Bone marrow (tissue), 2 donors: ENCODE data around the gene TIMM23B.
"Not testable (repeated sequence)": the region's sequence is repeated elsewhere in the genome, so short reads cannot be mapped to it uniquely, and the experiment has no call there.

Experiments
- DNase-seq, 2 donors: peaks; one replicate each; lab custom pipeline; 2025; lab: John Stamatoyannopoulos, UW

The TIMM23B gene

DNA sequence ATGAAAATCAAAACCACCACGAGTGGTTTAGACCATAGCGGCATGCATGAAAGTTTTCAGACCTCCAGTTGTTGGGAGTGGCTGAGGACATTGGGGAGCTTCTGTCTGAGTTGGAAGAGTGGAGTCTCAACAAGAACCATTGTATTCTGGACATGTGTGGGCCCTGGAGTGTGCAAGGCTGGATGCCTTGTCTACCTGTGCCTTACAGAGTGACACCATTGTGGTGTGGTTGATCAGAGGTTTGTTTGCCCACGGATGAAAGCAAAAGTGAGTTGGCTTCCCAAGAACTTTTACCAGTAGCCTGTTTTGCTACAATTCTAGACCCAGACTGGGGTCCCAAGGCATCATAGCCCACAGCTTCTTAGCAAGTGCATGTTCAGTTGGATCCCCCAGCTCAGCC, 35.9 kb downstream of the TIMM23B start:
- DNase-seq, result not testable (repeated sequence)

- DNase-seq, result not testable (repeated sequence)
These were observed 45.4 kb downstream of the TIMM23B start for GRCh38 chr10:49987207-49987606.

DNA sequence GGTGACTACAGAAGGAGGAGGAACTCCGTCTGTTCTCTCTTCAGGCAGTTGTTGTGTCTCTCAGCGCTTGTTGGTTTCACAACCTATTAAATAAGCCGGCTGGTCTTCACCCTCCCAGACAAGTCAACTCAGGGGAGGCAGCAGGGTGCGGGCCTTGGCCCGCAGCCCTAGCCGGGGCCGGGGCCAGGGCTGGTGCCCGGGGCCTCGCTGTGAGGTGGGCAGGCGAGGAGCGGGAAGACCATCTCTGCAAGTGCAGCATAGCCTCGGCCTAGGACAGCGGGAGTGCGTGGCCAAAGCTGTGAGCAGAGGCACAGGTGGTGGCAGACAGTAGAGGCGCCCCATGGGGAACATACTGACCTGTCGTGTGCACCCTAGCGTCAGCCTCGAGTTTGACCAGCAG, 46.5 kb downstream of the TIMM23B start, which contains the start of gene AGAP6:
AGAP6 (plus strand) TSS at position 31 of the 400 bp plus-strand sequence; CDS start at position 341, 310 bp downstream.
- not testable (repeated sequence) for DNase-seq

GRCh38 chr10:49995321-49995720, 53.5 kb downstream of the TIMM23B start:
- not testable (repeated sequence) for DNase-seq

DNA sequence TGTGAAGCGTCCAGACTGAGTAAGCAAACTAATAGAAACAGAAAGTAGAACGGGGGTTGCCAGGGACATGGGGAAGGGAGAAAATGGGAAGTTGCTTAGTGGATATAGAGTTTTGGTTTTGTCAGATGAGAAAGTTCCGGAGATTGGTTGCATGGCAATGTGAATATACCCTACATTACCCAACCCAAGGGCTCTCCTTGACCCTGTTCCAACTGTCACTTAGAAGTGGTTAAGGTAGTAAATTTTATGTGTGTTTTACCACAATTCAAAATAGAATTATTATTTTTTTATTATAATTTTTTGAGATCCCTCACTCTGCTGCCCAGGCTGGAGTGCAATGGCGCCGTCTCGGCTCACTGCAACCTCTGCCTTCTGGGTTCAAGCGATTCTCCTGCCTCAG, 72.2 kb downstream of the TIMM23B start:
- DNase-seq, result not testable (repeated sequence)

GRCh38 chr10:50015596-50016220, 73.9 kb downstream of the TIMM23B start:
- DNase-seq, result not testable (repeated sequence)

DNA sequence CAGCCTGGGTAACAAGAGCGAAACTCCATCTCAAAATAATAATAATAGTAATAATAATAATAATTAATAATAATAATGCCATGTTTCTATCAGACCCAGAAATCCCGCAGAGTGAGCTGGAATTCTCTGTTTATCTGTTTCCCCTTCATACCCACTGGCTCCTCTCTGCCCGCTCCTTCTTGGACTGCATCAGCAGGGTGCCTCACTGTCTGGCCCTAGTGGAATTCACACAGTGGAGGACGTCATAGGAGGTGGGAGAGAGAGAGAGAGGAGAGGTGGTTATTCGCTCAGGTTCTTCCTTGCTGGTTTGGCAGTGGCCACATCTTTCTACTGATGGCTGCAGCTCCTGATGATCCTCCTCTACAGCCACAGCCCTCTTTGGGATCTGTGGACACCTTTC, 75.1 kb downstream of the TIMM23B start:
- DNase-seq, result not testable (repeated sequence)

- not testable (repeated sequence) for DNase-seq
These were observed 75.8 kb downstream of the TIMM23B start for GRCh38 chr10:50017646-50018045.

DNA sequence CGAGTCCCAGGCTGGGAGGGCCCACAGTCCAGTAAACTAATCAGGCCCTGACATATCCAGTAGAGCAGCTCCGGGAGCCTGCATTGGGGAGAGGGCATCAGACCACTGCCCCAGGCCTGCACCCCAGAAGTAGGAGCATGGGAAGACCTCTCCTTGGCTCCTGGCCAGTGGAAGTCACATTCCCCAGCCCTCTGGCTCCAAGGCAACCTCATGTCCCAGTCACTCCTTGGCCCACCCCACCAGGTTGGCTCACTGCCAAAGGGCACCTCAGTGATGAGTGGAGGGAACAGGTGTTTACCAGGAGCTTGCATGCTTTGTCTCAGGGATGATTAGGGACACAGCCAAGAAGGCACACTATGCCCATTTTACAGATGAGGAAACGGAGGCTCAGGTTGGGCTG, 77.4 kb downstream of the TIMM23B start:
- not testable (repeated sequence) for DNase-seq

DNA sequence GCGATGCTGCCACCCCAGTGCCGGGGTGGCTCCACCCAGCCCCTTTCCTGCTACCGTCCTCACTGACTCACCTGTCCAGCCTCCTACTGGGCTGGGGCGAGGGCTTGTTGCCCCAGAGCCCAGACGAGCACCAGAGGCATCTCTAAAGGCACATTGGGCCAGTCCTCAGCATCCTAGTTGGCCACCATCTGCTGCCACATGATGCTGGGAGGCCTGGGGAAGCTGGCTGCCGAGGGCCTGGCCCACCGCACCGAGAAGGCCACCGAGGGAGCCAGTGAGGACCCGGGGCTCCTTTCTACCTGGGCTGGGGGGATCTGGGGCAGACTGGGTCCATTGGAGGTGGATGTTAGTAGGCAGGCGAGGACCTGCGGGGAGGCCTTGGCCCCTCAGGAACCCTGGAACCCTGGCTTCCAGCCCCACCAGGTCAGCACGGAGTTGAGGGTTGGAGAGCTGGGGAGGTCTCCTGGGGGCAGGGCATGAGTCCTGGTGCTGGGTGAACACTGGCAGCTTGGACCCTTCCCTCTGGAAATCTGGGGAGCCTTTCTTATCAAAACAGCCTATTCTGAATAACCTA, 78.7 kb downstream of the TIMM23B start:
- not testable (repeated sequence) for DNase-seq

DNA sequence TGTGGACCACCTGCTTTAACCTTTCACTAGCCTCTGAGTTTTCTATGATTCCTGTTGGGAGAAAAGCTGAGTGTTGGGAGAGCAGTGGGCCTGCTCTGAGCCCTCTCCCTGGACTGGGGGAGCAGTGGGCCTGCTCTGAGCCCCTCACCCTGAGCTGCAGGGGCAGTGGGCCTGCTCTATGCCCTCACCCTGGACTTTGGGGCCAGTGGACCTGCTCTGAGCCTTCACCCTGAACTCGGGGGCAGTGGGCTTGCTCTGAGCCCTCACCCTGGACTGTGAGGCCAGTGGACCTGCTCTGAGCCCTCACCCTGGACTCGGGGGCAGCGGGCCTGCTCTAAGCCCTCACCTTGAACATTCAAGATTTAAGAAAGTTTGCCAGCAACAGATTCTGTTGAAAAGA, 79.8 kb downstream of the TIMM23B start:
- DNase-seq, result no peak
